ENCODE data around the gene ADGB.

Gene ADGB

GRCh38 chr6:146857180-146857979 is 258.6 kb downstream of the ADGB start:
- peak; percentile 88 for TF ChIP-seq CTCF (IDR thresholded peaks at IDR 0.05; ENCODE audit: low read depth, low read length)
- TF ChIP-seq MYC (IDR thresholded peaks at IDR 0.05; ENCODE audit: low read depth, low read length): peak; percentile 68
- TF ChIP-seq POLR2A (IDR thresholded peaks at IDR 0.05; ENCODE audit: extremely low read depth, insufficient read length): no peak
- peak; percentile 42; the same call in 1 of the 2 replicates for TF ChIP-seq MAX (IDR thresholded peaks at IDR 0.05; ENCODE audit: low read depth, low read length)
- peak; percentile 88 for DNase-seq (ENCODE audit: low read depth)
- peak overlapping the region; percentile 30 for H3K4me3 ChIP-seq (ENCODE audit: low read depth, low read length)

- TF ChIP-seq MYC (IDR thresholded peaks at IDR 0.05; ENCODE audit: low read depth, low read length) (no peak), POLR2A (IDR thresholded peaks at IDR 0.05; ENCODE audit: extremely low read depth, insufficient read length) (no peak), MAX (IDR thresholded peaks at IDR 0.05; ENCODE audit: low read depth, low read length) (no peak), CTCF (IDR thresholded peaks at IDR 0.05; ENCODE audit: low read depth, low read length) (no peak)
- no peak for DNase-seq (ENCODE audit: low read depth)
- no peak overlapping the region for H3K4me3 ChIP-seq (ENCODE audit: low read depth, low read length)
Observed at GRCh38 chr6:146857980-146858347, 259.2 kb downstream of the ADGB start.

GRCh38 chr6:146859206-146859605 is 260.4 kb downstream of the ADGB start:
- H3K4me3 ChIP-seq (ENCODE audit: low read depth, low read length): no peak overlapping the region
- no peak for TF ChIP-seq MAX (IDR thresholded peaks at IDR 0.05; ENCODE audit: low read depth, low read length)
- TF ChIP-seq CTCF (IDR thresholded peaks at IDR 0.05; ENCODE audit: low read depth, low read length): no peak
- no peak for TF ChIP-seq POLR2A (IDR thresholded peaks at IDR 0.05; ENCODE audit: extremely low read depth, insufficient read length)
- no peak for DNase-seq (ENCODE audit: low read depth)

- H3K4me3 ChIP-seq (ENCODE audit: low read depth, low read length): no peak overlapping the region
- TF ChIP-seq POLR2A (IDR thresholded peaks at IDR 0.05; ENCODE audit: extremely low read depth, insufficient read length) (no peak), CTCF (IDR thresholded peaks at IDR 0.05; ENCODE audit: low read depth, low read length) (no peak), MAX (IDR thresholded peaks at IDR 0.05; ENCODE audit: low read depth, low read length) (no peak), MYC (IDR thresholded peaks at IDR 0.05; ENCODE audit: low read depth, low read length) (no peak)
- DNase-seq (ENCODE audit: low read depth): no peak
Observed at GRCh38 chr6:146859795-146860495, 261.2 kb downstream of the ADGB start.

- TF ChIP-seq CTCF (IDR thresholded peaks at IDR 0.05; ENCODE audit: low read depth, low read length) (no peak), MAX (IDR thresholded peaks at IDR 0.05; ENCODE audit: low read depth, low read length) (no peak), POLR2A (IDR thresholded peaks at IDR 0.05; ENCODE audit: extremely low read depth, insufficient read length) (no peak), MYC (IDR thresholded peaks at IDR 0.05; ENCODE audit: low read depth, low read length) (no peak)
- no peak for DNase-seq (ENCODE audit: low read depth)
- no peak overlapping the region for H3K4me3 ChIP-seq (ENCODE audit: low read depth, low read length)
Observed at GRCh38 chr6:146860583-146860982, 261.8 kb downstream of the ADGB start.
